NB4 (cell line): ENCODE measurements around the gene PTGIS.

Experiments used
- DNase-seq: peaks from one replicate; pipeline ENCODE4 v3.0.0; 2010; ENCODE audit warnings: low read depth
- H3K4me3 ChIP-seq: one replicate; pipeline ENCODE4 v1.5.1; 2011; ENCODE audit warnings: mild to moderate bottlenecking, low read depth, low read length, moderate library complexity
- MYC ChIP-seq: IDR thresholded peaks from 2 replicates; pipeline ENCODE4 v1.6.1; 2011; ENCODE audit warnings: low read depth, low read length
- POLR2A ChIP-seq: IDR thresholded peaks from 2 replicates; pipeline ENCODE4 v1.6.1; 2011; ENCODE audit warnings: mild to moderate bottlenecking; ENCODE audit not compliant: insufficient read length; ENCODE audit errors: extremely low read depth
- TF ChIP-seq, protein P1 (sequence below): IDR thresholded peaks from one replicate; pipeline ENCODE4 v1.5.1; 2012; ENCODE audit warnings: low read depth, low read length
- TF ChIP-seq, protein P2 (sequence below): IDR thresholded peaks from 2 replicates; pipeline ENCODE4 v1.6.1; 2011; ENCODE audit warnings: low read depth, low read length

PTGIS gene

GRCh38 chr20:49539481-49540231, 28.3 kb downstream of the PTGIS start:
- DNase-seq = no peak
- no peak overlapping the region for H3K4me3 ChIP-seq
- TF ChIP-seq, protein P1, sequence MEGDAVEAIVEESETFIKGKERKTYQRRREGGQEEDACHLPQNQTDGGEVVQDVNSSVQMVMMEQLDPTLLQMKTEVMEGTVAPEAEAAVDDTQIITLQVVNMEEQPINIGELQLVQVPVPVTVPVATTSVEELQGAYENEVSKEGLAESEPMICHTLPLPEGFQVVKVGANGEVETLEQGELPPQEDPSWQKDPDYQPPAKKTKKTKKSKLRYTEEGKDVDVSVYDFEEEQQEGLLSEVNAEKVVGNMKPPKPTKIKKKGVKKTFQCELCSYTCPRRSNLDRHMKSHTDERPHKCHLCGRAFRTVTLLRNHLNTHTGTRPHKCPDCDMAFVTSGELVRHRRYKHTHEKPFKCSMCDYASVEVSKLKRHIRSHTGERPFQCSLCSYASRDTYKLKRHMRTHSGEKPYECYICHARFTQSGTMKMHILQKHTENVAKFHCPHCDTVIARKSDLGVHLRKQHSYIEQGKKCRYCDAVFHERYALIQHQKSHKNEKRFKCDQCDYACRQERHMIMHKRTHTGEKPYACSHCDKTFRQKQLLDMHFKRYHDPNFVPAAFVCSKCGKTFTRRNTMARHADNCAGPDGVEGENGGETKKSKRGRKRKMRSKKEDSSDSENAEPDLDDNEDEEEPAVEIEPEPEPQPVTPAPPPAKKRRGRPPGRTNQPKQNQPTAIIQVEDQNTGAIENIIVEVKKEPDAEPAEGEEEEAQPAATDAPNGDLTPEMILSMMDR = no peak
- no peak for TF ChIP-seq POLR2A
- TF ChIP-seq, protein P2, sequence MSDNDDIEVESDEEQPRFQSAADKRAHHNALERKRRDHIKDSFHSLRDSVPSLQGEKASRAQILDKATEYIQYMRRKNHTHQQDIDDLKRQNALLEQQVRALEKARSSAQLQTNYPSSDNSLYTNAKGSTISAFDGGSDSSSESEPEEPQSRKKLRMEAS = no peak
- no peak for TF ChIP-seq MYC

GRCh38 chr20:49538950-49539349, 29.0 kb downstream of the PTGIS start:
- no peak overlapping the region for H3K4me3 ChIP-seq
- TF ChIP-seq, protein P2 = no peak
- TF ChIP-seq POLR2A (no peak), MYC (no peak)
- TF ChIP-seq, protein P1 = no peak

GRCh38 chr20:49534255-49534712, 33.7 kb downstream of the PTGIS start:
- no peak overlapping the region for H3K4me3 ChIP-seq
- peak; percentile 74 for DNase-seq
- no peak for TF ChIP-seq POLR2A
- TF ChIP-seq, protein P2 = peak; percentile 67; the same call in 1 of the 2 replicates
- TF ChIP-seq MYC = peak; percentile 55; the same call in 1 of the 2 replicates
- TF ChIP-seq, protein P1 = peak; percentile 82

More at GRCh38 chr20:49538950-49539349, 29.0 kb downstream of the PTGIS start:
- DNase-seq = no peak

DNA sequence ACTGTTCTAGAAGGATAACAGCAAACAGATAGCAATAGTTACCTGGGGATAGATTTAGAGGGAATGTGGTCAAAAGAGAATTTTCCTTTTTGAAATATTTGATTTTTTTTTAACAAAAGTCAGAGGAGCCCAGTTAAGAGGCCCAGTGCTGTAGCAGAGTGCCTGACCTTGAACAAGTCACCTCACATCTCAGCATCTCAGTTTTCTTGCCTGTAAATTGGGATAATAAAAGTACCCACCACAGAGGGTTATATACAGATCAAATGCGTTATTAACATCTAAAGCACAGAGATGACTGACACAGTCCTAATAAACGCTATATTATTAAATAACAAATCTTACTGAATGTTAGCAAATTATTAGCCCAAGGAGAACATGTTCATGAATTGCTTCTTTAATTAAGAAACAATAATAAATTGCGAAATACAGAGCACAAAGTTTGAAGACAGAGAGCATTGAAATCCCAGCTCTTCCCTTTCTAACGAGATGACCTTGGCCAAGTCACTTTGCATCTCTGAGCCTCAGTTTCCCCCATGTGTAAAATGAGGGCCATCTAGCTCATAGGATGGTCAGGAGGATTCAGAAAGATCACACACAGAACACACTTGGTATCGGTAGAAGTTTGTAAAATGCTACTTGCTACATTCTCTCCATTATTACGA, 35.5 kb downstream of the PTGIS start:
- DNase-seq = no peak
- no peak for TF ChIP-seq MYC
- TF ChIP-seq, protein P2 = no peak
- TF ChIP-seq, protein P1 = no peak
- no peak for TF ChIP-seq POLR2A
- H3K4me3 ChIP-seq = no peak overlapping the region

DNA sequence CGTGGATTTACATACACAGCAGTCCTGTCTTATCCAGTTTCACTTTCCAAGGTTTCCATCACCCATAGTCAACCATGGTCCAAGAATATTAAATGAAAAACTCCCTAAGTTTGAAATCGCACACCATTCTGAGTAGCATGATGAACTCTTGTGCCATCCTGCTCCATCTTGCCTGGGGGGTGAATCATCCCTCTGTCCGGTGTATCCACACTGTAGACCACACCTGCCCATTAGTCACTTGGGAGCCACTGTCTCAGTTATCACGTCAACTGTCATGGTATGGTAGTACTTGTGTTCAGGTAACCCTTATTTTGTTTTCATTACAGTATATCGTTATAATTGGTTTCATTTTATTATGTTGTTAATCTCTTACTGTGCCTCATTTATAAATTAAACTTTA, 38.5 kb downstream of the PTGIS start:
- H3K4me3 ChIP-seq = no peak overlapping the region
- no peak for TF ChIP-seq MYC
- TF ChIP-seq, protein P2 = no peak
- TF ChIP-seq, protein P1 = no peak
- TF ChIP-seq POLR2A = no peak
- DNase-seq = no peak
